Measurements from ENCODE around the gene CABP5. TPM values are rescaled to one million over a fixed set of nuclear protein-coding genes. Genes with fewer than 3 reads are reported as not detected.

CABP5 gene
- total RNA-seq, 1 experiment from 2014 or later = not detected

DNA sequence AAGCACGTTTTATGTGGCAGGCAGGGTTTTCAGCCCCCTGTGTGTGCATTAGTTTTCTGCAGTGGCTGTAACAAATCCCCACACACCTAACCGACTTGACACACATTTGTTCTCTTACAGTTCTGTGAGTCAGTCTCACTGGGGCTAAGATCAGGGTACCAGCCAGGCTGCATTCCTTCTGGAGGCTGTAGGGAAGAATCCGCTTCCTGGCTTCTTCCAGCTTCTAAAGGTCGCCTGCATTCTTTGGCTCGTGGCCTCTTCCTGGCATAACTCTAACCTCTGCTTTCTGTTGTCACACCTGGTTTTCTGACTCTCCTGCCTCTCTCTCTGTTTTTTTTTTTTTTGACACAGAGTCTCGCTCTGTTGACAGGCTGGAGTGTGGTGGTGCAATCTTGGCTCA is 43.0 kb downstream of the CABP5 start:
- Histone ChIP-seq H3K27ac (ENCODE audit: low read depth, low read length) (no peak overlapping the region), H4K20me1 (ENCODE audit: insufficient read depth) (no peaks in the 10 kb centered on the region), H3K9ac (ENCODE audit: low read length) (no peak overlapping the region), H3K27me3 (ENCODE audit: insufficient read depth, low read length) (no peaks in the 10 kb centered on the region), H3K36me3 (ENCODE audit: control insufficient read depth in 1 of 2, insufficient read depth in 2 of 2, low read length in 2 of 2) (no peaks in the 10 kb centered on the region), H3K4me1 (ENCODE audit: control insufficient read depth in 1 of 2, insufficient read depth in 2 of 2, low read length in 2 of 2) (no peaks in the 10 kb centered on the region), H2AFZ (ENCODE audit: low read depth, low read length, poor library complexity, severe bottlenecking) (no peak overlapping the region), H3K4me2 (ENCODE audit: low read length) (no peak overlapping the region), H3K4me3 (replicated peaks in 1 of 2; ENCODE audit: low read depth in 1 of 2, low read length in 2 of 2) (no peak overlapping the region), H3K9me2 (ENCODE audit: insufficient read depth) (no peaks in the 10 kb centered on the region), H3K79me2 (ENCODE audit: insufficient read depth, low read length) (no peaks in the 10 kb centered on the region), H3K9me3 (ENCODE audit: control insufficient read depth in 1 of 2, insufficient read depth in 1 of 2, low read depth in 1 of 2, low read length in 2 of 2) (no peaks in the 10 kb centered on the region)
- intact Hi-C loops (cut with micrococcal nuclease) = no loop called here
- ATAC-seq = no peak
- RAD21 ChIA-PET (ENCODE audit: low non-redundant PET in 1 of 2, low total read pairs in 2 of 2, uncharacterized antibody in 2 of 2, unreplicated experiment in 2 of 2) = no interaction called here
- CTCF ChIA-PET = no interaction called here
- POLR2A ChIA-PET = no interaction called here
- TF ChIP-seq CBX3 (IDR thresholded peaks at IDR 0.05; ENCODE audit: low read depth) = no peak
- TF ChIP-seq, protein P1, sequence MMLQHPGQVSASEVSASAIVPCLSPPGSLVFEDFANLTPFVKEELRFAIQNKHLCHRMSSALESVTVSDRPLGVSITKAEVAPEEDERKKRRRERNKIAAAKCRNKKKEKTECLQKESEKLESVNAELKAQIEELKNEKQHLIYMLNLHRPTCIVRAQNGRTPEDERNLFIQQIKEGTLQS (IDR thresholded peaks at IDR 0.05) = no peak
- no peak for TF ChIP-seq SIN3A (IDR thresholded peaks at IDR 0.05; ENCODE audit: low read depth)
- TF ChIP-seq RAD21 (IDR thresholded peaks at IDR 0.05; ENCODE audit: low read depth) = no peak
- no peak for TF ChIP-seq ZNF274 (IDR thresholded peaks at IDR 0.05; ENCODE audit: low read depth, low read length)
- no peak for TF ChIP-seq SP1 (IDR thresholded peaks at IDR 0.05; ENCODE audit: low read depth)
- TF ChIP-seq, protein P2, sequence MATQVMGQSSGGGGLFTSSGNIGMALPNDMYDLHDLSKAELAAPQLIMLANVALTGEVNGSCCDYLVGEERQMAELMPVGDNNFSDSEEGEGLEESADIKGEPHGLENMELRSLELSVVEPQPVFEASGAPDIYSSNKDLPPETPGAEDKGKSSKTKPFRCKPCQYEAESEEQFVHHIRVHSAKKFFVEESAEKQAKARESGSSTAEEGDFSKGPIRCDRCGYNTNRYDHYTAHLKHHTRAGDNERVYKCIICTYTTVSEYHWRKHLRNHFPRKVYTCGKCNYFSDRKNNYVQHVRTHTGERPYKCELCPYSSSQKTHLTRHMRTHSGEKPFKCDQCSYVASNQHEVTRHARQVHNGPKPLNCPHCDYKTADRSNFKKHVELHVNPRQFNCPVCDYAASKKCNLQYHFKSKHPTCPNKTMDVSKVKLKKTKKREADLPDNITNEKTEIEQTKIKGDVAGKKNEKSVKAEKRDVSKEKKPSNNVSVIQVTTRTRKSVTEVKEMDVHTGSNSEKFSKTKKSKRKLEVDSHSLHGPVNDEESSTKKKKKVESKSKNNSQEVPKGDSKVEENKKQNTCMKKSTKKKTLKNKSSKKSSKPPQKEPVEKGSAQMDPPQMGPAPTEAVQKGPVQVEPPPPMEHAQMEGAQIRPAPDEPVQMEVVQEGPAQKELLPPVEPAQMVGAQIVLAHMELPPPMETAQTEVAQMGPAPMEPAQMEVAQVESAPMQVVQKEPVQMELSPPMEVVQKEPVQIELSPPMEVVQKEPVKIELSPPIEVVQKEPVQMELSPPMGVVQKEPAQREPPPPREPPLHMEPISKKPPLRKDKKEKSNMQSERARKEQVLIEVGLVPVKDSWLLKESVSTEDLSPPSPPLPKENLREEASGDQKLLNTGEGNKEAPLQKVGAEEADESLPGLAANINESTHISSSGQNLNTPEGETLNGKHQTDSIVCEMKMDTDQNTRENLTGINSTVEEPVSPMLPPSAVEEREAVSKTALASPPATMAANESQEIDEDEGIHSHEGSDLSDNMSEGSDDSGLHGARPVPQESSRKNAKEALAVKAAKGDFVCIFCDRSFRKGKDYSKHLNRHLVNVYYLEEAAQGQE (IDR thresholded peaks at IDR 0.05; ENCODE audit: low read depth) = no peak
- TF ChIP-seq EZH2 (IDR thresholded peaks at IDR 0.05) = no peak
- no peak for TF ChIP-seq CEBPB (IDR thresholded peaks at IDR 0.05; ENCODE audit: low read depth)
- TF ChIP-seq ZFX (IDR thresholded peaks at IDR 0.05) = no peak
- TF ChIP-seq ELF1 (IDR thresholded peaks at IDR 0.05; ENCODE audit: borderline replicate concordance, low read depth) = no peak
- no peak for TF ChIP-seq YY1 (IDR thresholded peaks at IDR 0.05; ENCODE audit: extremely low read depth, insufficient replicate concordance, low read depth, low read length)
- TF ChIP-seq EZH2phosphoT487 (IDR thresholded peaks at IDR 0.05; ENCODE audit: borderline replicate concordance) = no peak
- TF ChIP-seq JUND (IDR thresholded peaks at IDR 0.05) = no peak
- TF ChIP-seq, protein P3, sequence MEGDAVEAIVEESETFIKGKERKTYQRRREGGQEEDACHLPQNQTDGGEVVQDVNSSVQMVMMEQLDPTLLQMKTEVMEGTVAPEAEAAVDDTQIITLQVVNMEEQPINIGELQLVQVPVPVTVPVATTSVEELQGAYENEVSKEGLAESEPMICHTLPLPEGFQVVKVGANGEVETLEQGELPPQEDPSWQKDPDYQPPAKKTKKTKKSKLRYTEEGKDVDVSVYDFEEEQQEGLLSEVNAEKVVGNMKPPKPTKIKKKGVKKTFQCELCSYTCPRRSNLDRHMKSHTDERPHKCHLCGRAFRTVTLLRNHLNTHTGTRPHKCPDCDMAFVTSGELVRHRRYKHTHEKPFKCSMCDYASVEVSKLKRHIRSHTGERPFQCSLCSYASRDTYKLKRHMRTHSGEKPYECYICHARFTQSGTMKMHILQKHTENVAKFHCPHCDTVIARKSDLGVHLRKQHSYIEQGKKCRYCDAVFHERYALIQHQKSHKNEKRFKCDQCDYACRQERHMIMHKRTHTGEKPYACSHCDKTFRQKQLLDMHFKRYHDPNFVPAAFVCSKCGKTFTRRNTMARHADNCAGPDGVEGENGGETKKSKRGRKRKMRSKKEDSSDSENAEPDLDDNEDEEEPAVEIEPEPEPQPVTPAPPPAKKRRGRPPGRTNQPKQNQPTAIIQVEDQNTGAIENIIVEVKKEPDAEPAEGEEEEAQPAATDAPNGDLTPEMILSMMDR (IDR thresholded peaks at IDR 0.05 in 2 of 3, conservative IDR thresholded peaks at IDR 0.05 in 1 of 3; ENCODE audit: borderline replicate concordance in 1 of 3, insufficient read depth in 1 of 3, low read depth in 2 of 3, low read length in 2 of 3) = no peak
- no peak for TF ChIP-seq POLR2AphosphoS5 (IDR thresholded peaks at IDR 0.05; ENCODE audit: low read depth, low read length)
- TF ChIP-seq TCF7L2 (IDR thresholded peaks at IDR 0.05; ENCODE audit: borderline replicate concordance, extremely low read depth, insufficient read depth, insufficient read length) = no peak
- TF ChIP-seq, protein P4, sequence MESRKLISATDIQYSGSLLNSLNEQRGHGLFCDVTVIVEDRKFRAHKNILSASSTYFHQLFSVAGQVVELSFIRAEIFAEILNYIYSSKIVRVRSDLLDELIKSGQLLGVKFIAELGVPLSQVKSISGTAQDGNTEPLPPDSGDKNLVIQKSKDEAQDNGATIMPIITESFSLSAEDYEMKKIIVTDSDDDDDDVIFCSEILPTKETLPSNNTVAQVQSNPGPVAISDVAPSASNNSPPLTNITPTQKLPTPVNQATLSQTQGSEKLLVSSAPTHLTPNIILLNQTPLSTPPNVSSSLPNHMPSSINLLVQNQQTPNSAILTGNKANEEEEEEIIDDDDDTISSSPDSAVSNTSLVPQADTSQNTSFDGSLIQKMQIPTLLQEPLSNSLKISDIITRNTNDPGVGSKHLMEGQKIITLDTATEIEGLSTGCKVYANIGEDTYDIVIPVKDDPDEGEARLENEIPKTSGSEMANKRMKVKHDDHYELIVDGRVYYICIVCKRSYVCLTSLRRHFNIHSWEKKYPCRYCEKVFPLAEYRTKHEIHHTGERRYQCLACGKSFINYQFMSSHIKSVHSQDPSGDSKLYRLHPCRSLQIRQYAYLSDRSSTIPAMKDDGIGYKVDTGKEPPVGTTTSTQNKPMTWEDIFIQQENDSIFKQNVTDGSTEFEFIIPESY (IDR thresholded peaks at IDR 0.05; ENCODE audit: extremely low read depth, insufficient replicate concordance, low read length) = no peak
- TF ChIP-seq SRF (IDR thresholded peaks at IDR 0.05; ENCODE audit: low read depth) = no peak
- BruUV-seq (replicated peaks) = no TSS peak
- no peak for DNase-seq (ENCODE audit: low read depth, low spot score)
